Effector memory CD8-positive, alpha-beta T cell (primary cell): ENCODE data around the gene ASIC3.

Source experiments
- ATAC-seq: fragments of 150-1000 bp; cut with Tn5 transposase; replicated peaks from 2 replicates; pipeline ENCODE4 v1.10.0; 2021; ENCODE audit warnings: mild to moderate bottlenecking, moderate library complexity
- DNase-seq, 3 experiments: peaks; one replicate each; pipeline ENCODE4 v3.0.0; 2021
- H3K27ac Mint-ChIP-seq, 2 donors: one replicate each; pipeline ENCODE4 v1.8.0; 2022; ENCODE audit warnings: mild to moderate bottlenecking in 2 of 2, mixed read lengths in 2 of 2, moderate library complexity in 2 of 2
- H3K27me3 Mint-ChIP-seq, 2 donors: one replicate each; pipeline ENCODE4 v1.8.0; 2022; ENCODE audit warnings: mixed read lengths in 2 of 2
- H3K36me3 Mint-ChIP-seq: one replicate; pipeline ENCODE4 v1.8.0; 2022; ENCODE audit warnings: mild to moderate bottlenecking, moderate library complexity, mixed read lengths; ENCODE audit not compliant: insufficient read depth
- H3K4me1 Mint-ChIP-seq, 2 donors: one replicate each; pipeline ENCODE4 v1.8.0; 2022; ENCODE audit warnings: low read depth in 2 of 2, mixed read lengths in 2 of 2
- H3K4me3 Mint-ChIP-seq, 2 donors: one replicate each; pipeline ENCODE4 v1.8.0; 2022; ENCODE audit warnings: mild to moderate bottlenecking in 2 of 2, mixed read lengths in 2 of 2, moderate library complexity in 2 of 2
- H3K9me3 Mint-ChIP-seq, 2 donors: one replicate each; pipeline ENCODE4 v1.8.0; 2022; ENCODE audit warnings: mixed read lengths in 2 of 2

Gene ASIC3

DNA sequence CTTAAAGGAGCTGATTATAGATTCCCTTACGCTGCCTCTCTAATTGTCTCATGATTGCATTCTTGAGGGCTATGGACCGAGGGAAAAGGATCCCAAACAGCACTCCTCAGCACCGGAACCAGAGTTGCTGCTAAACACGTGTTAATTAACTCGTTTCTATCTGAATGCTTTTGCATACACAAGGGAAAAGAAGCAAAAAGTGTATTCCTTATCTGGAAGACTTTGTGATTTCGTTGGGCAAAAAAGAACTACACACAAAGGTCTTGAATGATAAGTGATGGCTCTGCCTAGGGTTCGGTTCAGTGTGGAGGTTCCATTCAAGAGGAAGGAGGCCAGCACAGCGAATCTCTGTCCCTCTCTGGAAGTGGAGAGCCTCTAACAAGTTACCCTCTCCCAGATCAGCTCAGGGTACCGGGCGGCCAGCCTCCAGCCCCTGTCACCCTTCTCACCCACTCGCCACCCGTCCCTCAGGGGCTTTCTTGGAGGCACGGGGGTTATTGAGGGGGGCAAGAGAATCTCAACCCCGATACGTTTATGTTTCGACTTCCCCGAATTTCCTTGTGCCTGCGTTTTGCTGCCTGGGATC lies 10.5 kb downstream of the ASIC3 start:
- Mint-ChIP-seq H3K9me3 (no peaks in the 10 kb centered on the region), H3K27me3 (peaks cover 0 to 8% of the 10 kb centered on the region in 2 donors), H3K36me3 (peaks cover 10% of the 10 kb centered on the region), H3K4me3 (peak overlapping the region; percentile 95 to 97), H3K4me1 (peaks cover 37 to 41% of the 10 kb centered on the region in 2 donors), H3K27ac (peak overlapping the region; percentile 82 to 97)
- peak in 1 of 3 experiments; percentile 30 for DNase-seq
- ATAC-seq: no peak

DNA sequence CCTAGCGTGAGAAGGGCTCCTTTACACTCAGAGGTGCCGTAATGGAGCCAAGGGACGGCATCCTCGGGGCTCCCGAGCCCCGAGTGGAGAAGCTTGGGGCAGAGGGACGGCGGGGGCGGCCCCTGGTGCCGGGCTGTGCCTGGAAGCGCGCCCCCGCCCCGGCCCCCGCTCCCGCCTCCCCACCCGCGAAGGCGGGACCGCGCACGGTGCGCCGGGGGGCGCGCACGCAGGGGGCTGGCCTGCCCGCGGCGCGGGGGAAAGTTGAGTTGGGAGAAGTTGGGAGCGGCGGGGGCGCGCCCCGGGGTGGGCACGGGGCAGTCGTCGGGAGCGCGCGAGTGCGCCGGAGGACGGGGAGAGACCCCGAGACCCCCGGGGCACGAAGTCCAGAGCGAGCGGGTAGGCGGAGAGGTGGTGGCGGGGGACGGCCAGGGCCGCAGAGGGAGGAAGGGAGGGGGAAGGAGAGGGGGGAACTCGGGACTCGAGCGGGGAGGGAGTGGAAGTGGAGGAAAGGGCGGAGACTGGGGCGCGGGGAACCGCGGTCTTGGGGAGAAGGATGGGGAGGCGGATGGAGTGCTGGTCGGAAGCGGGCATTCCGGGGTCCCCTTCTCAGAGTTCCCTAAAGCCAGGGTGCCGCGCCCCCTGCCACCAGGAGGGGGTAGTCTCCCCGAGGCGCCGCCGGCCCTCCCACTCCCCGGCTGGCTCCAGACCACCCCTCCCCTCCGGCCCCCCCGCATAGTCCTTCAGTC lies 11.2 kb downstream of the ASIC3 start, which contains the start of gene SLC4A2:
Gene SLC4A2 (plus strand): TSS at position 223 of the 746 bp plus-strand sequence. CDS start 2,399 bp downstream, outside the sequence.
- H3K4me3 Mint-ChIP-seq: peak within 1 kb of the TSS; percentile 95 to 97
- H3K27me3 Mint-ChIP-seq: peaks cover 0 to 4% of the 10 kb centered on the region in 2 donors
- no peaks in the 10 kb centered on the region for H3K9me3 Mint-ChIP-seq
- H3K4me1 Mint-ChIP-seq: peaks cover 37 to 41% of the 10 kb centered on the region in 2 donors
- peak; percentile 50 to 67 (median 65) for DNase-seq
- ATAC-seq: peak; percentile 16
- H3K36me3 Mint-ChIP-seq: peaks cover 13% of the 10 kb centered on the region
- peak within 1 kb of the TSS; percentile 82 to 97 for H3K27ac Mint-ChIP-seq

DNA sequence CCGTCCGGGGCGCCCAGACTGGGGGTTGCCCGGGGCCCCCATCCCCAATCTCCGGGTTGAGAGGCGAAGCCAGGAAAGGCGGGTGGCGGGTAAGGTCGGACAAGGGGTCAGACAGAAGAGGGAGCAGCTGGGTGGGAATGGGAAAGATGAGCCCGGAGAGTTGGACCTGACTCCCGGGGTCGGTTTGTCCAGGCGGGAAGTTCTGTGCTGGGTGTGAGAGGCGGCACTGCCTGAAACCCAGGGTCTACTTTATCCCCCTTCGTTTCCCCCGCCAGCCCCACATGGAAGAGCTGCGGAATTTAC lies 11.7 kb downstream of the ASIC3 start:
- H3K27me3 Mint-ChIP-seq: no peaks in the 10 kb centered on the region
- H3K9me3 Mint-ChIP-seq: no peaks in the 10 kb centered on the region
- H3K4me1 Mint-ChIP-seq: peaks cover 37 to 41% of the 10 kb centered on the region in 2 donors

DNA sequence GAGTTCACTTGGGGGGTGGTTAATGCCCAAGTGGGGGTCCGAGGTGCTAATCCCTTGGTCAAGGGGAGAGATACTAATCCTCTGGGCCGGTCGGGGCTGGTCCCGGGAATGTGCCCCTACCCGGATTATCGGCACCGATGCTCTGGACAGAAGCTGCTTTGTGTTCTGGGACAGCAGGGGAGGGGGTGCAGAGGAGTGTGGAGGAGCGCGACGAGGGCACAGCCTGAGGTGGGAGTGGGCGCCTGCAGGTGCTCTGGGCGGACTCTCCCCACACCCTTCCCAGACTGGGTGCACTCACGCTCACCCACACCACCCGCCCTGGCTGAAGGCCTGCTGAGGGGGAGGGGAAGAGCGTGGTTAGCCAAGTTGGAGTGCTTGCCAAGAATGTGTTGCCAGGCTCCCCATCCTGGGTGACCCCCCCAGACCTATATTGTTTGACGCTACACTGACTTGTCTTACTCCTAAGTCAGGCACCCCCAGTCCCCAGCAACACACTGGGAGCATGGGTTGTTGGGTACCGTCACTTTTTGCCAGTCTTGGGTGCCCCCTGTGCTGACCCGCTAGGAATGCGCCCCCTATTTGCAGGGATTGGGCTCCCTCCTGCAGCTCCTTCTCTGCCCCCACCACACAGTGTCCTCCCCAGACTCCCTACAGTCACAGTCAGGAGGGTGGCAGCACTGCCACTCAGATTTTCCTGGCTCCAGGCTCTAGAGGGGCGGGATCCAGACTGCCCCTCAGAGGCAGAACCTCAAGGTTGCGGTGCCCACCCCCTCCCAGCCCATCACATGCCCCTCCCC lies 12.3 kb downstream of the ASIC3 start:
- H3K4me1 Mint-ChIP-seq: peaks cover 37 to 41% of the 10 kb centered on the region in 2 donors
- DNase-seq: no peak
- no peaks in the 10 kb centered on the region for H3K9me3 Mint-ChIP-seq
- H3K27me3 Mint-ChIP-seq: no peaks in the 10 kb centered on the region
- peak overlapping the region; percentile 95 to 97 for H3K4me3 Mint-ChIP-seq
- peak overlapping the region; percentile 82 to 97 for H3K27ac Mint-ChIP-seq
- H3K36me3 Mint-ChIP-seq: peaks cover 13% of the 10 kb centered on the region
- no peak for ATAC-seq

More for the DNA sequence above, 11.7 kb downstream of the ASIC3 start:
- Mint-ChIP-seq H3K36me3 (peaks cover 13% of the 10 kb centered on the region), H3K4me3 (peak overlapping the region; percentile 95 to 97), H3K27ac (peak overlapping the region; percentile 82 to 97)
- ATAC-seq (no peak), DNase-seq (no peak)

DNA sequence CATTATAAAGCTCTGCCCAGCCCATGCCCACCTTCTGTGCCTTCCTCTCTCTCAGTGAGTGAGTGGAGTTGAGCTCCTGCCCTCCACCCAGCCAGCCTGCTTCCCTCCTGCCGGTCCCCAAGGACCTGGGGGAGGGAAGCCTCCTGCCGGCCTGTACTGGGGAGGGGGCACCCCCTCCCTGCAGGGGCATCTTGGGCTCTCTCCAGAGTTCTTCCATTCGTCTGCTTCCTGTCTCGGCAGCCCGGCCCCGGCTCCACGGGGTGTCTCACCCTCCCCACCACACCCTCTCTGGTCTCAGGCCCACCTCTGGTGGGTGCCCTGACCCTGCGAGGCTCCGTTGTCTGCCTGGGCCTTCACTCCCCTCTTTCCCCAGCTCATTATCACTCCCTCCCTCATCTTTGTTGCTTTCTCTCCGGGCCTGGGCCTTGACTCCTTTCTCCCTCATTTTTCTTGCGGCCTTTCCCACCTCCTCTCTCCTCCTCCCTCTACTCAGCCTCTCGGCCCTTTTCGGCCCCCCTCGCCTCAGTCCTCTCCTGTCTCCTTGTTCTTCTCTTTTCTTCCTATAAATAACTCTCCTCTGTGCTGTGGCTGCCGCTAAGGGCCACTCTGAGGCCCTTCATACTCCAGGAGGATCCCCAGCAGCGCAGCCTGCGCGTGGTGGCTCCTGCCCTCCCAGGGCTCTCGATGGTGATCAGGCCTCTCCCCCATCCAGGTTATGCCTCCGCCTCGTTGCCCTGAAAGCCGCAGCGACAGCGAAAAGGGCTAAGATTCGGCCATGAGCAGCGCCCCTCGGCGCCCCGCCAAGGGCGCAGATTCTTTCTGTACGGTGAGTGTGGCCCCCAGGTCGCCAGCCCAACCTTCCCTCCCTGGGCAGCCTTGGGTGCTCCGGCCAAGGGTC lies 13.1 kb downstream of the ASIC3 start:
- DNase-seq (no peak), ATAC-seq (no peak)
- Mint-ChIP-seq H3K36me3 (peaks cover 13% of the 10 kb centered on the region), H3K4me3 (peak overlapping the region; percentile 95 to 97), H3K27ac (peak overlapping the region; percentile 39 to 65), H3K9me3 (no peaks in the 10 kb centered on the region), H3K27me3 (no peaks in the 10 kb centered on the region), H3K4me1 (peaks cover 37 to 41% of the 10 kb centered on the region in 2 donors)

DNA sequence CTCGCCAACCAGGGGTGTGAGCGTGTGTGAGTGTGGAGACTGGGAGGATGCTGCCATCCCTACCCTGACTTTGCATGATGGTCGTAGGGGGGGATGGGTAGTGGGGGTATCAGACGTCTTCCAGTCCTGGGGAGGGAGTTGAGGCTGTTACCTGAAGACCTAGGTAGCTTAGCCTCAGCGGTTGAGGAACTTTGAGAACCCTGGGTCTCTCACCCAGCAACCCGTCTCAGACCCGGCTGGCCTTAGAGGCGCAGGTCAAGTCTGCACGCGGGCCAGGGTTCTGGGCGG lies 13.7 kb downstream of the ASIC3 start:
- no peaks in the 10 kb centered on the region for H3K27me3 Mint-ChIP-seq
- peaks cover 15% of the 10 kb centered on the region for H3K36me3 Mint-ChIP-seq
- peak overlapping the region in 1 of 2 donors; percentile 39 for H3K27ac Mint-ChIP-seq
- H3K9me3 Mint-ChIP-seq: no peaks in the 10 kb centered on the region
- peak overlapping the region in 1 of 2 donors; percentile 95 for H3K4me3 Mint-ChIP-seq
- peaks cover 31 to 37% of the 10 kb centered on the region in 2 donors for H3K4me1 Mint-ChIP-seq
- ATAC-seq (no peak), DNase-seq (no peak)

DNA sequence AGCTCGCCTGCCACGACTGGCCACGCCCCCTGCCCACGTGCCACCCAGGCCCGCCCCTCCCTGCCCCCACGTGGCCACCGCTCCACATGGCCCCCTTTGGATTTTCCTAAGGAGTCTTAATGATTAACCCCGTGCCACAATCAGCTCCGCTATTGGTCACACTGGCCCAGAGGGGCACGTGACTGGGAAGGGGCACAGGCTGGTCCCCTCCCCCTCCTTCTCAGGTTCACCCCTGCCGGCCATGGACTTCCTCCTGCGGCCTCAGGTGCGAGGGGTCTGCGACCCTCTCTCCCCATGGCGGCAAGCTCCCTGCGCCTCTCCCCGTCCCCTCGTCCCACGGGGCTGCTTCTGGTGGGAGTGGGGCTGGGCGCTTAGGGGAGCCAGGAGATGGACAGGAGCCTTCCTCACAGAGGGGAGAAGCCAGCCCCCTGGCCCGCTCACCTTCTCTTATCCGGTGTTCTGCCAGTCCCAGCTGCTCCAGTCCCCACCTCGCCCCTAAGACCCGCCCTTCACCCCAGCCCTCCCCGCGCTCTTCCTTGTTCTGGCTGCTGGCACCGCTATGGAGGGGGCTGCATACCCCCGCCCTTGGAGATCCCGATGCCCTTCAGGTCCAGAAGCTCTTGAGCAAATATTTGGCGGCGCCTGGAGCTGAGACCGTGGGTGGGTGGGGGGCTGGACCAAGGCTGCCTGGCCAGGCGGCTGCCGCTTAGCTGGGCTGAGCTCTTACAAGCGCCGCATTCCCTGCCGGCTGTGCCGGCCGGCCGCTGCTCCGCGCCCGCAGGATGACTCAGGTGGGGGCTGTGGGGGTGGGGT lies 14.3 kb downstream of the ASIC3 start:
- Mint-ChIP-seq H3K27me3 (no peaks in the 10 kb centered on the region), H3K36me3 (peaks cover 20% of the 10 kb centered on the region), H3K27ac (no peak overlapping the region), H3K4me3 (no peak overlapping the region), H3K4me1 (peaks cover 27 to 32% of the 10 kb centered on the region in 2 donors), H3K9me3 (no peaks in the 10 kb centered on the region)
- DNase-seq: no peak
- ATAC-seq: no peak

DNA sequence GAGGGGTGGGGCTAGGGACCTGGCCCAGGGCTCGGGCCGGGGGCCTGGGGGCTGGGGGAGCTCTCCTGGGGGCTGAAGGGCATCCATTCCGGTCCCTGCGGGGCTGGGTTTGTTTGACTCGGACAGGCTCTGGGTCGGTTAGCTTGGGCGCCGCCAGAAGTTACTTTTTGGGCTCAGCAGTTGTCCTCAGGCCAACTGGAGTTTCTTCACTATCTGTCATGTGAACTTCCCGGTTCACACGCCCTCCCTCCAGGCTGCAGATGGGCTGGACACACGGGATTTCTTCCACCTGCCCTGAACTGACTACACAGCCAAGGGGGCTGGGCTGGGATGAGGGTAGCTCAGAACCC lies 14.9 kb downstream of the ASIC3 start:
- Mint-ChIP-seq H3K4me3 (no peak overlapping the region), H3K27me3 (no peaks in the 10 kb centered on the region), H3K9me3 (no peaks in the 10 kb centered on the region), H3K27ac (peak overlapping the region in 1 of 2 donors; percentile 17), H3K4me1 (peaks cover 26 to 31% of the 10 kb centered on the region in 2 donors), H3K36me3 (peaks cover 22% of the 10 kb centered on the region)
- no peak for ATAC-seq
- DNase-seq: no peak

DNA sequence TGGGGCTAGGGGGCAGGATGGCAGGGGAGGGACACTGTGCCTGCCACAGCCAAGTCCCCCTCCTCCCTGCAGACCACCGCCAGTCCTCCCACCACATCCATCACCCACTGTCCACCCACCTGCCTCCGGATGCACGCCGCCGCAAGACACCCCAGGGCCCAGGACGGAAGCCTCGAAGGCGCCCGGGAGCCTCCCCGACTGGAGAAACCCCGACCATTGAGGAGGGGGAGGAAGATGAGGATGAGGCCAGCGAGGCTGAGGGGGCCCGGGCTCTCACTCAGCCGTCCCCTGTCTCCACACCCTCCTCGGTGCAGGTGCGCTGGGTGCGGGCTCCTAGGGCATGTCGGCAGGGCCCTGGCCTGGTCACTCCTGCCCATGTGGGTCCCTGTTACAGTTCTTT lies 16.1 kb downstream of the ASIC3 start:
- DNase-seq (no peak), ATAC-seq (no peak)

DNA sequence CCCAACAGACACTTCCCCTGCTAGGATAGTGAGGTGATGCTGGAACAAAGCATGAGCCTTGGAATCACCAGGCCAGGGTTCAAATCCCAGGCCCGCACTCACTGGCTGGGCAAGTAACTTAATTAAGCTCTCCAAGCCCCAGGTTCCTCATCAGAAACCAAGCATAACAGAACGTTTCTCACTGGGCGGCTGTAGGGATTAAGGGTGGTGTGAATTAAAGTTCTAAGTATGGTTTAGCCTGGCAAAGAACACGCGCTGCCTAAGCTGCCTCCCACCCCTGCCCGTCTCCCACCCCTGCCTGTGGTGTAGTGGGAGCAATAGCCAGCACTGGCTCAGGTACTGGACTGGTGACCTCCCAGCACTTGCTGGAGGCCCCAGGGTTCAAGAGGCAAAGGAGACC lies 16.7 kb downstream of the ASIC3 start:
- ATAC-seq: no peak
- peaks cover 29% of the 10 kb centered on the region for H3K36me3 Mint-ChIP-seq
- H3K9me3 Mint-ChIP-seq: no peaks in the 10 kb centered on the region
- H3K27ac Mint-ChIP-seq: no peak overlapping the region
- H3K27me3 Mint-ChIP-seq: no peaks in the 10 kb centered on the region
- DNase-seq: no peak
- no peak overlapping the region for H3K4me3 Mint-ChIP-seq
- H3K4me1 Mint-ChIP-seq: peaks cover 17 to 19% of the 10 kb centered on the region in 2 donors

More for the DNA sequence above, 16.1 kb downstream of the ASIC3 start:
- no peak overlapping the region for H3K4me3 Mint-ChIP-seq
- peaks cover 26% of the 10 kb centered on the region for H3K36me3 Mint-ChIP-seq
- H3K27ac Mint-ChIP-seq: no peak overlapping the region
- H3K4me1 Mint-ChIP-seq: peaks cover 17 to 20% of the 10 kb centered on the region in 2 donors
- no peaks in the 10 kb centered on the region for H3K27me3 Mint-ChIP-seq
- no peaks in the 10 kb centered on the region for H3K9me3 Mint-ChIP-seq

DNA sequence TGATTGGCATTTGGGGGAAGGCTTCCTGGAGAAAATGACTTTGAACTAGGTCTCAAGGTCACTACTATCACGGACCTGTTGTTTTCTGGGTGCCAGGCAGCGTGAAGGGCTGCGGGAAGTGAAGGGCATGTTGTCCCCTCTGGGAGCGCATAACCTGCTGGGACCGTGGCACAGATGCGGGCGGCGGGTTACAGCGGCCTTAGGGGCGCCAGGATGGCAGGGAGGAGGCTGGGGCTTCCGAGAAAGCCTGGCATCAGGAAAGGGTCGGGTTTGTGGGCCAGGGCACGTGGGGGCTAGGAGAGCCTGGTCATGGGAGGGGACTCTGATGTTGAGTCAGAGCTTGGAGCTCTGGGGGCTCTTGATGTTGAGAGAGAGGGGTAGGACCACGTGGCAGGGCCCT lies 17.2 kb downstream of the ASIC3 start:
- DNase-seq (no peak), ATAC-seq (no peak)
- Mint-ChIP-seq H3K36me3 (peaks cover 29% of the 10 kb centered on the region), H3K9me3 (no peaks in the 10 kb centered on the region), H3K4me1 (peaks cover 14 to 17% of the 10 kb centered on the region in 2 donors), H3K4me3 (no peak overlapping the region), H3K27ac (no peak overlapping the region), H3K27me3 (no peaks in the 10 kb centered on the region)

DNA sequence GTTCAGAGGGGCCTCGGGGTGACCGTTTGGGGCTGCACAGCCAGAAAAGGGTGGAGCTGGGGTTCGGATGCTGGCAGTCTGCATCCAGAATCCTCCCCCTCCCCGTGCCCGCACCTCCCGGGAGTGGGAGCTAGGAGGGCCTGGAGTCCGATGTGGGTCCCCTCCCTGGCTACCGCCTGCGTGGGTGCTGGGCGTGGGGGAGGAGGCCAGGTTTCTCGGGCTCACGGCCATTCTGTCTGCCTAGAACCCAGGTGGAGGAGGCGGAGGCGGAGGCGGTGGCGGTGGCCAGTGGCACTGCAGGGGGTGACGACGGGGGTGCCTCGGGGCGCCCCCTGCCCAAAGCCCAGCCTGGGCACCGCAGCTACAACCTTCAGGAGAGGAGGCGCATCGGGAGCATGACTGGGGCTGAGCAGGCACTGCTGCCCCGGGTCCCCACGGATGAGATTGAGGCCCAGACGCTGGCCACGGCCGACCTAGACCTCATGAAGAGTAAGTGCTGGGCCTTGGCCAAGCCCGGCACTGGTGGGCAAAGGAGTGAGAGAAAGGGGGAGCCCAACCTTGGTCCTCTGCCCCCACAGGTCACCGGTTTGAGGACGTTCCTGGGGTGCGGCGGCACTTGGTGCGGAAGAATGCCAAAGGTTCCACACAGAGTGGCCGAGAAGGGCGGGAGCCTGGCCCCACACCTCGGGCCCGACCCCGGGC lies 18.1 kb downstream of the ASIC3 start:
- H3K4me3 Mint-ChIP-seq: no peak overlapping the region

More for the DNA sequence above, 18.1 kb downstream of the ASIC3 start:
- peak overlapping the region in 1 of 2 donors; percentile 69 for H3K27ac Mint-ChIP-seq
- no peak for DNase-seq
- no peaks in the 10 kb centered on the region for H3K27me3 Mint-ChIP-seq
- H3K36me3 Mint-ChIP-seq: peaks cover 29% of the 10 kb centered on the region
- ATAC-seq: no peak
- no peaks in the 10 kb centered on the region for H3K9me3 Mint-ChIP-seq
- H3K4me1 Mint-ChIP-seq: peaks cover 6 to 10% of the 10 kb centered on the region in 2 donors
